ENCODE results near the gene BTBD10. TPM values are rescaled to one million over a fixed set of nuclear protein-coding genes. Genes with fewer than 3 reads are reported as not detected.

The BTBD10 gene
- total and polyA plus RNA-seq, 4 donors = 3.7 to 12.7 (median 8.8) TPM

- Histone ChIP-seq H3K4me1 (ENCODE audit: control insufficient read depth in 4 of 4, insufficient read depth in 4 of 4, low read length in 3 of 4) (no peaks in the 10 kb centered on the region), H3K27me3 (ENCODE audit: control insufficient read depth in 4 of 4, insufficient read depth in 4 of 4, low read length in 3 of 4) (no peaks in the 10 kb centered on the region), H3K27ac (ENCODE audit: low read depth in 1 of 2, low read length in 2 of 2) (no peak within 1 kb of the TSS), H3K9ac (ENCODE audit: low read depth in 1 of 2, low read length in 2 of 2) (no peak within 1 kb of the TSS), H3K4me3 (ENCODE audit: low read depth in 1 of 3, low read length in 3 of 3) (no peak within 1 kb of the TSS), H3K9me3 (ENCODE audit: control insufficient read depth in 4 of 4, low read length in 3 of 4) (no peaks in the 10 kb centered on the region), H3K36me3 (ENCODE audit: control insufficient read depth in 4 of 4, insufficient read depth in 3 of 4, low read depth in 1 of 4, low read length in 3 of 4) (no peaks in the 10 kb centered on the region)
- no peak for TF ChIP-seq ATF3 (IDR thresholded peaks at IDR 0.05)
- no peak for TF ChIP-seq MAX (IDR thresholded peaks at IDR 0.05)
- TF ChIP-seq EGR1 (IDR thresholded peaks at IDR 0.05; ENCODE audit: low read depth in 2 of 2) = no peak
- no peak for TF ChIP-seq YY1 (IDR thresholded peaks at IDR 0.05)
- no peak for TF ChIP-seq CTCF (IDR thresholded peaks at IDR 0.05; ENCODE audit: low read depth, low read length, missing input control)
- no peak for TF ChIP-seq SP1 (IDR thresholded peaks at IDR 0.05)
- no peak for TF ChIP-seq HNF4A (conservative IDR thresholded peaks at IDR 0.05)
- no peak for TF ChIP-seq ZBTB33 (IDR thresholded peaks at IDR 0.05)
- TF ChIP-seq FOXA1 (IDR thresholded peaks at IDR 0.05) = no peak
- WGBS = 85% methylated on average over 3 of the region's 3 CpGs
- DNase-seq (ENCODE audit: low spot score) = no peak
Measured at GRCh38 chr11:13495929-13496328, 32.9 kb upstream of the BTBD10 start, which contains the start of gene PTH. Gene PTH, minus strand, starts transcription at chr11:13495997. Its CDS starts 3,142 bp downstream, at chr11:13492855.

GRCh38 chr11:13494051-13494450 is 31.0 kb upstream of the BTBD10 start:
- no peak for TF ChIP-seq CTCF (IDR thresholded peaks at IDR 0.05; ENCODE audit: low read depth, low read length, missing input control)
- no peak for TF ChIP-seq MAX (IDR thresholded peaks at IDR 0.05)
- no peak for TF ChIP-seq REST (IDR thresholded peaks at IDR 0.05)
- TF ChIP-seq YY1 (IDR thresholded peaks at IDR 0.05) = no peak
- TF ChIP-seq RAD21 (IDR thresholded peaks at IDR 0.05) = no peak
- no peak for TF ChIP-seq FOXA1 (IDR thresholded peaks at IDR 0.05)
- no peak for TF ChIP-seq HNF4G (IDR thresholded peaks at IDR 0.05)
- no peak for TF ChIP-seq SP1 (IDR thresholded peaks at IDR 0.05)
- TF ChIP-seq ATF3 (IDR thresholded peaks at IDR 0.05) = no peak
- H3K27ac ChIP-seq (ENCODE audit: low read depth in 1 of 2, low read length in 2 of 2) = no peak overlapping the region
- no peaks in the 10 kb centered on the region for H3K4me1 ChIP-seq (ENCODE audit: control insufficient read depth in 4 of 4, insufficient read depth in 4 of 4, low read length in 3 of 4)
- no peak for DNase-seq (ENCODE audit: low spot score)
- no peaks in the 10 kb centered on the region for H3K9me3 ChIP-seq (ENCODE audit: control insufficient read depth in 4 of 4, low read length in 3 of 4)
- no peaks in the 10 kb centered on the region for H3K27me3 ChIP-seq (ENCODE audit: control insufficient read depth in 4 of 4, insufficient read depth in 4 of 4, low read length in 3 of 4)
- no peak overlapping the region for H3K9ac ChIP-seq (ENCODE audit: low read depth in 1 of 2, low read length in 2 of 2)
- 72% methylated on average over 3 of the region's 3 CpGs for WGBS
- H3K4me3 ChIP-seq (ENCODE audit: low read depth in 1 of 3, low read length in 3 of 3) = no peak overlapping the region
- no peaks in the 10 kb centered on the region for H3K36me3 ChIP-seq (ENCODE audit: control insufficient read depth in 4 of 4, insufficient read depth in 3 of 4, low read depth in 1 of 4, low read length in 3 of 4)
